Measurements from ENCODE around the gene MAL.

DNA sequence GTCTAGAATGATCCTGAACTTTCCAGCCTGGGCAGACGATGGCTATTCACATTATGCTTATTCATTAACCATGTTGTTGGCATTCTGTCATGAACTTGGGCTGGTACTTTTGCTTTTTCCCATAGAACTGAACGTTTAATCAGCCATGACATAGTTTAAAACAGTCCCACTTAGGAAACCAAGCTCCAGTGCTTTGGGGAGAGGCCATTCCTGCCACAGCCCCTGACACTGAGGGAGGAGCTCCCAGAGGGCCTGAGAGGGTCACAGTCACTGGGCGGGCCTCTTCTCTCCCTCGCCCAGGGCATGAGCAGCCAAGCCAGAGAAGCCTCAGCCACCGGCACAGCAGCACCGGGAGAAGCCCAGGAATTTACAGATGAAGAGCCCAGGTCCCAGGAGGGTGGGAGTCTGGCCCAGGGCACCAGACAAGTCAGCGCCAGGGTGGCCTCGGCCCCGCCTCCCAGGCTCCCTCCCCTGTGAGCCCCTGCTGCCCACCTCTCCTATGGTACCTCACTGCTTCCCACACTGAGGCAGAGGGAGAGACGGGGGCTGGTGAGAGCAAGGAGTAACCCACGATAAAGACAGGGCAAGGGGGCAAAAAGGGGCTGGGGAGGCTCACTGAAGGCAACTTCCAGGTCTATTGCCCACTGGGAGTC lies 33.6 kb downstream of the MAL start:
- TF ChIP-seq RXRA (IDR thresholded peaks at IDR 0.05; ENCODE audit: insufficient read depth, low read depth, low read length) (no peak), YY1 (IDR thresholded peaks at IDR 0.05; ENCODE audit: low read depth, low read length) (no peak), KDM1A (IDR thresholded peaks at IDR 0.05; ENCODE audit: borderline replicate concordance, low read length) (no peak), EP300 (IDR thresholded peaks at IDR 0.05; ENCODE audit: borderline replicate concordance in 1 of 2, low read depth in 2 of 2, low read length in 2 of 2) (no peak), RBBP5 (IDR thresholded peaks at IDR 0.05; ENCODE audit: borderline replicate concordance, low read depth, low read length) (no peak), TBP (IDR thresholded peaks at IDR 0.05; ENCODE audit: low read depth, low read length) (no peak), JUND (IDR thresholded peaks at IDR 0.05; ENCODE audit: low read length) (no peak), BRCA1 (IDR thresholded peaks at IDR 0.05; ENCODE audit: low read depth, low read length) (no peak), RAD21 (IDR thresholded peaks at IDR 0.05 in 1 of 2, conservative IDR thresholded peaks at IDR 0.05 in 1 of 2; ENCODE audit: low read depth in 2 of 2, low read length in 2 of 2) (no peak), TAF1 (IDR thresholded peaks at IDR 0.05; ENCODE audit: low read depth, low read length) (no peak)
- TF ChIP-seq, protein P1, sequence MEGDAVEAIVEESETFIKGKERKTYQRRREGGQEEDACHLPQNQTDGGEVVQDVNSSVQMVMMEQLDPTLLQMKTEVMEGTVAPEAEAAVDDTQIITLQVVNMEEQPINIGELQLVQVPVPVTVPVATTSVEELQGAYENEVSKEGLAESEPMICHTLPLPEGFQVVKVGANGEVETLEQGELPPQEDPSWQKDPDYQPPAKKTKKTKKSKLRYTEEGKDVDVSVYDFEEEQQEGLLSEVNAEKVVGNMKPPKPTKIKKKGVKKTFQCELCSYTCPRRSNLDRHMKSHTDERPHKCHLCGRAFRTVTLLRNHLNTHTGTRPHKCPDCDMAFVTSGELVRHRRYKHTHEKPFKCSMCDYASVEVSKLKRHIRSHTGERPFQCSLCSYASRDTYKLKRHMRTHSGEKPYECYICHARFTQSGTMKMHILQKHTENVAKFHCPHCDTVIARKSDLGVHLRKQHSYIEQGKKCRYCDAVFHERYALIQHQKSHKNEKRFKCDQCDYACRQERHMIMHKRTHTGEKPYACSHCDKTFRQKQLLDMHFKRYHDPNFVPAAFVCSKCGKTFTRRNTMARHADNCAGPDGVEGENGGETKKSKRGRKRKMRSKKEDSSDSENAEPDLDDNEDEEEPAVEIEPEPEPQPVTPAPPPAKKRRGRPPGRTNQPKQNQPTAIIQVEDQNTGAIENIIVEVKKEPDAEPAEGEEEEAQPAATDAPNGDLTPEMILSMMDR (IDR thresholded peaks at IDR 0.05; ENCODE audit: control extremely low read depth in 1 of 3, insufficient read depth in 1 of 3, low read depth in 1 of 3, low read length in 3 of 3): no peak

Data from H1 (cell line).